DND-41 (cell line): ENCODE measurements around the gene CCZ1B.
"Not testable (repeated sequence)": the region's sequence is repeated elsewhere in the genome, so short reads cannot be mapped to it uniquely, and the experiment has no call there.

Experiments used
- EZH2 ChIP-seq: IDR thresholded peaks from 3 replicates; pipeline ENCODE4 v1.6.1; 2012; ENCODE audit warnings: borderline replicate concordance, low read depth, mild to moderate bottlenecking, moderate library complexity, low read length, inconsistent platforms; ENCODE audit not compliant: severe bottlenecking
- TF ChIP-seq, protein P1 (sequence below): IDR thresholded peaks from 2 replicates; pipeline ENCODE4 v1.5.1; 2012; ENCODE audit warnings: borderline replicate concordance, low read length, moderate library complexity, mild to moderate bottlenecking; ENCODE audit not compliant: poor library complexity, severe bottlenecking; ENCODE audit errors: extremely low read depth

GRCh38 chr7:6855563-6856131 is 29.6 kb upstream of the CCZ1B start:
- TF ChIP-seq, protein P1, sequence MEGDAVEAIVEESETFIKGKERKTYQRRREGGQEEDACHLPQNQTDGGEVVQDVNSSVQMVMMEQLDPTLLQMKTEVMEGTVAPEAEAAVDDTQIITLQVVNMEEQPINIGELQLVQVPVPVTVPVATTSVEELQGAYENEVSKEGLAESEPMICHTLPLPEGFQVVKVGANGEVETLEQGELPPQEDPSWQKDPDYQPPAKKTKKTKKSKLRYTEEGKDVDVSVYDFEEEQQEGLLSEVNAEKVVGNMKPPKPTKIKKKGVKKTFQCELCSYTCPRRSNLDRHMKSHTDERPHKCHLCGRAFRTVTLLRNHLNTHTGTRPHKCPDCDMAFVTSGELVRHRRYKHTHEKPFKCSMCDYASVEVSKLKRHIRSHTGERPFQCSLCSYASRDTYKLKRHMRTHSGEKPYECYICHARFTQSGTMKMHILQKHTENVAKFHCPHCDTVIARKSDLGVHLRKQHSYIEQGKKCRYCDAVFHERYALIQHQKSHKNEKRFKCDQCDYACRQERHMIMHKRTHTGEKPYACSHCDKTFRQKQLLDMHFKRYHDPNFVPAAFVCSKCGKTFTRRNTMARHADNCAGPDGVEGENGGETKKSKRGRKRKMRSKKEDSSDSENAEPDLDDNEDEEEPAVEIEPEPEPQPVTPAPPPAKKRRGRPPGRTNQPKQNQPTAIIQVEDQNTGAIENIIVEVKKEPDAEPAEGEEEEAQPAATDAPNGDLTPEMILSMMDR, result not testable (repeated sequence)
- TF ChIP-seq EZH2, result not testable (repeated sequence)
